HL-60 (cell line): ENCODE data around the gene AP2A2.

Experiments used
- DNase-seq, 2 experiments: peaks; one replicate each; pipeline ENCODE4 v3.0.0-alpha.2; 2010 to 2020; ENCODE audit warnings: low read depth in 1 of 2, low spot score in 1 of 2
- H3K27ac ChIP-seq: fragments of 250-450 bp; sonication (Bioruptor Pico); replicated peaks from 2 replicates; pipeline ENCODE4 v1.5.1; 2020; ENCODE audit warnings: mild to moderate bottlenecking, moderate library complexity
- H3K27me3 ChIP-seq: fragments of 250-450 bp; sonication (Bioruptor Pico); 2 replicates; pipeline ENCODE4 v1.5.1; 2021; ENCODE audit warnings: mild to moderate bottlenecking, moderate library complexity; ENCODE audit not compliant: insufficient read depth, poor library complexity, severe bottlenecking
- H3K4me3 ChIP-seq: replicated peaks from 2 replicates; pipeline ENCODE4 v1.5.1; 2011; ENCODE audit warnings: mild to moderate bottlenecking, control low read depth, low read length; ENCODE audit not compliant: insufficient read depth
- CTCF ChIP-seq: IDR thresholded peaks from one replicate; pipeline ENCODE4 v1.5.1; 2011; ENCODE audit warnings: low read length, control low read depth, inconsistent platforms; ENCODE audit not compliant: insufficient read depth
- GABPA ChIP-seq: IDR thresholded peaks from 2 replicates; pipeline ENCODE4 v1.6.1; 2012; ENCODE audit warnings: low read depth
- POLR2AphosphoS5 ChIP-seq: IDR thresholded peaks from 2 replicates; pipeline ENCODE4 v1.6.1; 2012; ENCODE audit warnings: low read depth
- REST ChIP-seq: IDR thresholded peaks from 2 replicates; pipeline ENCODE4 v1.6.1; 2012; ENCODE audit warnings: low read depth; ENCODE audit not compliant: insufficient replicate concordance
- SPI1 ChIP-seq: IDR thresholded peaks from 2 replicates; pipeline ENCODE4 v1.6.1; 2012; ENCODE audit warnings: low read depth, mild to moderate bottlenecking, borderline replicate concordance

Gene AP2A2

GRCh38 chr11:1048375-1049070 lies 122.9 kb downstream of the AP2A2 start:
- Histone ChIP-seq H3K4me3 (no peak overlapping the region), H3K27me3 (peaks cover 34% of the 10 kb centered on the region), H3K27ac (no peak overlapping the region)
- TF ChIP-seq REST (no peak), SPI1 (no peak), GABPA (no peak), POLR2AphosphoS5 (no peak)
- DNase-seq = no peak

GRCh38 chr11:1049071-1049405 lies 123.4 kb downstream of the AP2A2 start:
- no peak for DNase-seq
- no peak overlapping the region for H3K4me3 ChIP-seq
- no peak for TF ChIP-seq SPI1
- H3K27ac ChIP-seq = no peak overlapping the region
- H3K27me3 ChIP-seq = peaks cover 34% of the 10 kb centered on the region

GRCh38 chr11:1049431-1049891 lies 123.8 kb downstream of the AP2A2 start:
- Histone ChIP-seq H3K27ac (no peak overlapping the region), H3K27me3 (peaks cover 36% of the 10 kb centered on the region), H3K4me3 (no peak overlapping the region)
- 0 out of 2 replicates have a peak, but pooled peaks have one; percentile 5 for TF ChIP-seq SPI1
- no peak for TF ChIP-seq CTCF
- DNase-seq = peak in 1 of 2 experiments; percentile 46

- TF ChIP-seq REST = no peak
- no peak for TF ChIP-seq GABPA
- TF ChIP-seq SPI1 = no peak
- no peak for TF ChIP-seq POLR2AphosphoS5
- TF ChIP-seq CTCF = no peak
- Histone ChIP-seq H3K27me3 (peaks cover 37% of the 10 kb centered on the region), H3K4me3 (no peak overlapping the region), H3K27ac (no peak overlapping the region)
- no peak for DNase-seq
Observed at GRCh38 chr11:1049911-1050580, 124.4 kb downstream of the AP2A2 start.
